GM13977 (cell line): Measurements from ENCODE around the gene ARHGAP20.
"Not testable (repeated sequence)": the region's sequence is repeated elsewhere in the genome, so short reads cannot be mapped to it uniquely, and the experiment has no call there.

Experiments
- DNase-seq: peaks from one replicate; pipeline ENCODE4 v3.0.0; 2012; ENCODE audit warnings: low spot score
- CTCF ChIP-seq: IDR thresholded peaks from 2 replicates; pipeline ENCODE4 v1.5.1; 2012; ENCODE audit warnings: mild to moderate bottlenecking, control low read depth; ENCODE audit not compliant: insufficient read depth; ENCODE audit errors: extremely low read depth, missing control alignments
- in situ Hi-C: fragments of 300-500 bp; cut with MboI; formaldehyde crosslinking; loops from one replicate; pipeline ENCODE4 v1.12.0; 2022; ENCODE audit warnings: low sequenced_read_pairs, low pct_unique_long_range_greater_than_20kb, mixed read lengths, inconsistent platforms; ENCODE audit not compliant: unreplicated experiment

Gene ARHGAP20

GRCh38 chr11:110631551-110631950 is 80.7 kb downstream of the ARHGAP20 start:
- no peak for TF ChIP-seq CTCF
- no peak for DNase-seq
- in situ Hi-C loops: no loop called here

- in situ Hi-C loops: no loop called here
- TF ChIP-seq CTCF: no peak
- no peak for DNase-seq
These were observed 82.6 kb downstream of the ARHGAP20 start for GRCh38 chr11:110629594-110629993.

- in situ Hi-C loops: no loop called here
- DNase-seq: no peak
- no peak for TF ChIP-seq CTCF
These were observed 90.4 kb downstream of the ARHGAP20 start for GRCh38 chr11:110621826-110622225.

- DNase-seq, in situ Hi-C loops: not testable (repeated sequence)
These were observed 92.9 kb downstream of the ARHGAP20 start for GRCh38 chr11:110619366-110619765.

GRCh38 chr11:110614031-110614430 is 98.2 kb downstream of the ARHGAP20 start:
- in situ Hi-C loops: no loop called here
- TF ChIP-seq CTCF: no peak

GRCh38 chr11:110613197-110613918 is 98.9 kb downstream of the ARHGAP20 start:
- no peak for TF ChIP-seq CTCF
- in situ Hi-C loops: no loop called here

More at GRCh38 chr11:110614031-110614430, 98.2 kb downstream of the ARHGAP20 start:
- DNase-seq: no peak

GRCh38 chr11:110606415-110606814 is 105.8 kb downstream of the ARHGAP20 start:
- TF ChIP-seq CTCF: no peak
- DNase-seq: no peak
- in situ Hi-C loops: no loop called here

More at GRCh38 chr11:110613197-110613918, 98.9 kb downstream of the ARHGAP20 start:
- DNase-seq: no peak
